ENCODE data around the gene ZNF683.

ZNF683 gene

GRCh38 chr1:26327956-26328362 lies 44.6 kb downstream of the ZNF683 start:
- H3K4me1 ChIP-seq (ENCODE audit: control insufficient read depth, insufficient read depth, low read length, poor library complexity, severe bottlenecking): no peaks in the 10 kb centered on the region
- no peak overlapping the region for H3K27ac ChIP-seq (ENCODE audit: insufficient read depth, low read length, poor library complexity, severe bottlenecking)
- no peaks in the 10 kb centered on the region for H3K9me3 ChIP-seq (ENCODE audit: control insufficient read depth, low read length)
- no peaks in the 10 kb centered on the region for H3K27me3 ChIP-seq (replicated peaks; ENCODE audit: control insufficient read depth, insufficient read depth, low read length, poor library complexity, severe bottlenecking)
- H3K4me3 ChIP-seq (ENCODE audit: insufficient read depth, low read depth, low read length, poor library complexity, severe bottlenecking): no peak overlapping the region
- peaks cover 6% of the 10 kb centered on the region for H3K36me3 ChIP-seq (ENCODE audit: control insufficient read depth, insufficient read depth, low read length)
- DNase-seq: no peak

- peaks cover 35% of the 10 kb centered on the region for H3K36me3 ChIP-seq (ENCODE audit: control insufficient read depth, insufficient read depth, low read length)
Measured at GRCh38 chr1:26324550-26324949, 48.0 kb downstream of the ZNF683 start.

GRCh38 chr1:26323382-26323781 lies 49.2 kb downstream of the ZNF683 start:
- Histone ChIP-seq H3K27ac (ENCODE audit: insufficient read depth, low read length, poor library complexity, severe bottlenecking) (peak overlapping the region; percentile 33), H3K4me3 (ENCODE audit: insufficient read depth, low read depth, low read length, poor library complexity, severe bottlenecking) (no peak overlapping the region), H3K27me3 (replicated peaks; ENCODE audit: control insufficient read depth, insufficient read depth, low read length, poor library complexity, severe bottlenecking) (no peaks in the 10 kb centered on the region), H3K9me3 (ENCODE audit: control insufficient read depth, low read length) (no peaks in the 10 kb centered on the region), H3K4me1 (ENCODE audit: control insufficient read depth, insufficient read depth, low read length, poor library complexity, severe bottlenecking) (peaks cover 25% of the 10 kb centered on the region), H3K36me3 (ENCODE audit: control insufficient read depth, insufficient read depth, low read length) (peaks cover 35% of the 10 kb centered on the region)
- no peak for DNase-seq

More at GRCh38 chr1:26324550-26324949, 48.0 kb downstream of the ZNF683 start:
- H3K27ac ChIP-seq (ENCODE audit: insufficient read depth, low read length, poor library complexity, severe bottlenecking): no peak overlapping the region
- H3K27me3 ChIP-seq (replicated peaks; ENCODE audit: control insufficient read depth, insufficient read depth, low read length, poor library complexity, severe bottlenecking): no peaks in the 10 kb centered on the region
- H3K4me3 ChIP-seq (ENCODE audit: insufficient read depth, low read depth, low read length, poor library complexity, severe bottlenecking): no peak overlapping the region
- H3K9me3 ChIP-seq (ENCODE audit: control insufficient read depth, low read length): no peaks in the 10 kb centered on the region
- no peak for DNase-seq
- peaks cover 25% of the 10 kb centered on the region for H3K4me1 ChIP-seq (ENCODE audit: control insufficient read depth, insufficient read depth, low read length, poor library complexity, severe bottlenecking)

GRCh38 chr1:26322042-26322331 lies 50.6 kb downstream of the ZNF683 start:
- H3K27me3 ChIP-seq (replicated peaks; ENCODE audit: control insufficient read depth, insufficient read depth, low read length, poor library complexity, severe bottlenecking): no peaks in the 10 kb centered on the region
- H3K4me1 ChIP-seq (ENCODE audit: control insufficient read depth, insufficient read depth, low read length, poor library complexity, severe bottlenecking): peaks cover 32% of the 10 kb centered on the region
- DNase-seq: no peak
- no peak overlapping the region for H3K4me3 ChIP-seq (ENCODE audit: insufficient read depth, low read depth, low read length, poor library complexity, severe bottlenecking)
- peak overlapping the region; percentile 62 for H3K27ac ChIP-seq (ENCODE audit: insufficient read depth, low read length, poor library complexity, severe bottlenecking)
- no peaks in the 10 kb centered on the region for H3K9me3 ChIP-seq (ENCODE audit: control insufficient read depth, low read length)
- peaks cover 35% of the 10 kb centered on the region for H3K36me3 ChIP-seq (ENCODE audit: control insufficient read depth, insufficient read depth, low read length)

- peaks cover 35% of the 10 kb centered on the region for H3K36me3 ChIP-seq (ENCODE audit: control insufficient read depth, insufficient read depth, low read length)
- peaks cover 37% of the 10 kb centered on the region for H3K4me1 ChIP-seq (ENCODE audit: control insufficient read depth, insufficient read depth, low read length, poor library complexity, severe bottlenecking)
- H3K9me3 ChIP-seq (ENCODE audit: control insufficient read depth, low read length): no peaks in the 10 kb centered on the region
- no peaks in the 10 kb centered on the region for H3K27me3 ChIP-seq (replicated peaks; ENCODE audit: control insufficient read depth, insufficient read depth, low read length, poor library complexity, severe bottlenecking)
- DNase-seq: peak; percentile 86 to 90 (median 87)
- H3K4me3 ChIP-seq (ENCODE audit: insufficient read depth, low read depth, low read length, poor library complexity, severe bottlenecking): peak overlapping the region; percentile 29
- peak overlapping the region; percentile 62 for H3K27ac ChIP-seq (ENCODE audit: insufficient read depth, low read length, poor library complexity, severe bottlenecking)
Measured at GRCh38 chr1:26321315-26322041, 51.1 kb downstream of the ZNF683 start.

DNA sequence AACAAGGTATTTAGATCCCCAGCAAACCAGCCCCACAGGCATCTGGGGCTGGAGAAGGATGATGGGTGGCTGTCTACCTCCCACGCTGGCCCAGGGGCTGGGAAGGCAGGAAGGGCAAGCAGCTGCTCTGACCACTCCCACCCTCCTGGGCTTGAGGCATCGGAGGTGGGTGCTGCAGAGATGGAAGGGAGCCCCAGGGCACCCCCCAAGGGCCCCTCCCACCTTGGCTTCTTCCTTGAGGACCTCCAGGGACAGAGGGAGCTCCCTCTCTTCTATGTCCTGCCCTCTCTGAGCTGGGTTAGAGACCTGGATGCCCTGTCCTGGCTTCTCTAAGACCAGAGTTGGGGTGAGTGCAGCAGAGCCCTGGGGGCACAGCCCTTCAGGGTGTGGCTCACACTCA lies 51.7 kb downstream of the ZNF683 start:
- no peak for DNase-seq
- Histone ChIP-seq H3K36me3 (ENCODE audit: control insufficient read depth, insufficient read depth, low read length) (peaks cover 35% of the 10 kb centered on the region), H3K27ac (ENCODE audit: insufficient read depth, low read length, poor library complexity, severe bottlenecking) (peak overlapping the region; percentile 62), H3K4me1 (ENCODE audit: control insufficient read depth, insufficient read depth, low read length, poor library complexity, severe bottlenecking) (peaks cover 43% of the 10 kb centered on the region), H3K27me3 (replicated peaks; ENCODE audit: control insufficient read depth, insufficient read depth, low read length, poor library complexity, severe bottlenecking) (no peaks in the 10 kb centered on the region), H3K4me3 (ENCODE audit: insufficient read depth, low read depth, low read length, poor library complexity, severe bottlenecking) (peak overlapping the region; percentile 29), H3K9me3 (ENCODE audit: control insufficient read depth, low read length) (no peaks in the 10 kb centered on the region)

DNA sequence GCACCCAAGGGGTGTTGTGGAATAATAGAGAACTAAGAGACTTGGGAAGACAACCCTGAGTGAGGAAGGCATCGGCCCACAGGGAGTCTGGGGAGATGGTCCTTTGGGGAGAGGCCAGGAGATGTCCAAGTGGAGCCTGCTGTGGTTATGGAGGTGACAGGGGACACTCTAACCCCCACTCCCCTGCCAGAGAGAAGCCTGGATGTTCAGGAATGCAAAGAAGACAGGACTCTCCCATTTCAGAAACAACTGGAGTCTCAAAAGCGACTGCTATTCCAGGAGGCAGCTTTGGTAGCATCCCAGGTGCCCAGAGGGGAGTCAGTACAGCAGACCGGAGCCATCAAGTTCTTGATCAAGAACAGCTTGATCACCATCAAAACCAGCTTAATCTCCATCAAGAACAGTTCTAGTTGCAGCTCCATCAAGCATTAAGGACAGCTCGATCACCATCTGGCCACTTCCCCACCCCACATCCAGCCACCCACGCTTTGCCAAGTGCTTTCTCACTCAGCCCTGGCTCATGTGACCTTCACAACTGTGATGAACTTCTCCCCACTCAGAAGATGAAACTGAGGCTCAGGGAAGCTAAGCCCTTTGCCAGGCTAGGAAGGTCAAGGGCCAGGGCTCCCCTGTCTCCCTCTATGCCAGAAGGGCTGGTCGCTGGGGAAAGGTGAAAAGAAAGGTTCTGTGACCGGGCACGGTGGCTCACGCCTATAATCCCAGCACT lies 54.0 kb downstream of the ZNF683 start:
- H3K36me3 ChIP-seq (ENCODE audit: control insufficient read depth, insufficient read depth, low read length): peaks cover 33% of the 10 kb centered on the region
- peak overlapping the region; percentile 74 for H3K27ac ChIP-seq (ENCODE audit: insufficient read depth, low read length, poor library complexity, severe bottlenecking)
- no peak for DNase-seq
- H3K27me3 ChIP-seq (replicated peaks; ENCODE audit: control insufficient read depth, insufficient read depth, low read length, poor library complexity, severe bottlenecking): no peaks in the 10 kb centered on the region
- H3K4me1 ChIP-seq (ENCODE audit: control insufficient read depth, insufficient read depth, low read length, poor library complexity, severe bottlenecking): peaks cover 63% of the 10 kb centered on the region
- H3K9me3 ChIP-seq (ENCODE audit: control insufficient read depth, low read length): no peaks in the 10 kb centered on the region
- H3K4me3 ChIP-seq (ENCODE audit: insufficient read depth, low read depth, low read length, poor library complexity, severe bottlenecking): peak overlapping the region; percentile 73

DNA sequence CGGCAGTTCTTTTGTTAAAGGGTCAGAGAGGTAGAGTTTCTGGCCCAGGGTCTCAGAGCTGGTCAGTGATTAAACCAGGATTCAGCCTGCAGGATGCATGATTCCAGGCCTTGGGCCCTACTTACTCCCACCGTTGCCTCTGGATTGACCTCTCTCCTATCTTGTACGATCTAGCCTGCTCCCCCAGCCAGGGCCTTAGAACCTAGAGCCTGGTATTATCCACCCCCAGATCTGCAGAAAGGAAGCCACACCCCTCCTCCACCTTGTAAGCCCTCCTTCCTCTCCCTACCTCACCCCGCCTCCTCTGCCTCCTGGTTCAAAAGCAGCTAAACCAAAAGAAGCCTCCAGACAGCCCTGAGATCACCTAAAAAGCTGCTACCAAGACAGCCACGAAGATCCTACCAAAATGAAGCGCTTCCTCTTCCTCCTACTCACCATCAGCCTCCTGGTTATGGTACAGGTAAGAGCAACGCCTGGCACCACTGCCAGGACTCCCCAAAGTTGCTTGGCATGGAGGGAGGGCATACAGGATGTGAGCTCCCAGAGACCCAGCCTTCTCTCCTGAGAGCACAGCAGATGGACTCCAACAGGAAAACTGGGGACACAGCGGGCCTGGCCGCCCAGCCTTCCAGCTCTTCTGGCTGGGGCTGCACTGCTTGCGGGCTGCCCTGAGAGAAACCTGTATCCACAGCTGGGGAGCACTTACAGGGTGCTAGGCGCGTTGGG lies 54.8 kb downstream of the ZNF683 start, which contains the start of gene CD52:
Gene CD52, plus strand, starts transcription at position 347 of the 726 bp plus-strand sequence. Its CDS starts 60 bp downstream, at position 407.
- Histone ChIP-seq H3K36me3 (ENCODE audit: control insufficient read depth, insufficient read depth, low read length) (peaks cover 27% of the 10 kb centered on the region), H3K27me3 (replicated peaks; ENCODE audit: control insufficient read depth, insufficient read depth, low read length, poor library complexity, severe bottlenecking) (no peaks in the 10 kb centered on the region), H3K4me1 (ENCODE audit: control insufficient read depth, insufficient read depth, low read length, poor library complexity, severe bottlenecking) (peaks cover 63% of the 10 kb centered on the region), H3K9me3 (ENCODE audit: control insufficient read depth, low read length) (no peaks in the 10 kb centered on the region), H3K4me3 (ENCODE audit: insufficient read depth, low read depth, low read length, poor library complexity, severe bottlenecking) (peak within 1 kb of the TSS; percentile 73), H3K27ac (ENCODE audit: insufficient read depth, low read length, poor library complexity, severe bottlenecking) (peak within 1 kb of the TSS; percentile 74)
- peak; percentile 38 to 67 (median 61) for DNase-seq

DNA sequence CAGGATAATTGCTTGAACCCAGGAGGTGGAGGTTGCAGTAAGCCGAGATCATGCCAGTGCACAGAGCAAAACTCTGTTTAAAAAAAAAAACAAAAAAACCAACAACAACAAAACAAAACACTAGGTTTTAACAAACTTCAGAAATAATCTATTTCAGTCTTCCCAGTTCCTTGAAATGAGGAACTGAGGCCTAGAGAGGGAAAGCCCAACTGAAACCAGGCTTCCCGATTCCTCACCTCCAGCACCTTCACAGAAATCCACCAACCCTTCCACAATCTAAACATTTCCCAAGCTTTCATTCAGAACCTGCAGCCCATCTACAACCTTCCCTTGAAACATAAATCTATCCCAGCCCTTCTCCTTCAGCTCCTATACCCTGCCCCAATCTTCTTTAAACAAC lies 55.4 kb downstream of the ZNF683 start:
- H3K36me3 ChIP-seq (ENCODE audit: control insufficient read depth, insufficient read depth, low read length): peaks cover 21% of the 10 kb centered on the region
- H3K27ac ChIP-seq (ENCODE audit: insufficient read depth, low read length, poor library complexity, severe bottlenecking): peak overlapping the region; percentile 74
- H3K4me3 ChIP-seq (ENCODE audit: insufficient read depth, low read depth, low read length, poor library complexity, severe bottlenecking): peak overlapping the region; percentile 73
- H3K9me3 ChIP-seq (ENCODE audit: control insufficient read depth, low read length): no peaks in the 10 kb centered on the region
- peaks cover 59% of the 10 kb centered on the region for H3K4me1 ChIP-seq (ENCODE audit: control insufficient read depth, insufficient read depth, low read length, poor library complexity, severe bottlenecking)
- no peak for DNase-seq
- no peaks in the 10 kb centered on the region for H3K27me3 ChIP-seq (replicated peaks; ENCODE audit: control insufficient read depth, insufficient read depth, low read length, poor library complexity, severe bottlenecking)

Data from effector memory CD4-positive, alpha-beta T cell (primary cell).